ENCODE results near the gene C1orf87.

GRCh38 chr1:60037669-60038068 lies 35.9 kb downstream of the C1orf87 start:
- no peak for TF ChIP-seq CTCF (IDR thresholded peaks at IDR 0.05; ENCODE audit: insufficient read depth, low read length)
- TF ChIP-seq REST (IDR thresholded peaks at IDR 0.05; ENCODE audit: insufficient replicate concordance, low read depth) = no peak
- no peak for TF ChIP-seq GABPA (IDR thresholded peaks at IDR 0.05; ENCODE audit: low read depth)

Data from HL-60 (cell line).